OCI-LY7 (cell line): ENCODE results near the gene DNMT3B. TPM values are rescaled to one million over a fixed set of nuclear protein-coding genes. Genes with fewer than 3 reads are reported as not detected.
"Not testable (repeated sequence)": the region's sequence is repeated elsewhere in the genome, so short reads cannot be mapped to it uniquely, and the experiment has no call there.

Experiments used
- BruUV-seq: library from RNA; stranded (reverse); fragments of 400-500 nt; replicated peaks from 2 replicates; lab custom pipeline; 2021; lab: Mats Ljungman, UMichigan
- CTCF ChIA-PET: fragments of 300-600 bp; sonication (Branson Sonifier 250); formaldehyde crosslinking; loops from one replicate; lab custom pipeline; 2022; ENCODE audit warnings: antibody characterized with exemption; ENCODE audit not compliant: unreplicated experiment; lab: Charles Lee
- POLR2A ChIA-PET: fragments of 300-600 bp; sonication (Branson Sonifier 250); formaldehyde crosslinking; loops from one replicate; lab custom pipeline; 2022; ENCODE audit warnings: antibody characterized with exemption; lab: Charles Lee
- DNase-seq: peaks from one replicate; pipeline ENCODE4 v3.0.0-alpha.2; 2015; ENCODE audit warnings: low spot score
- H2AFZ ChIP-seq: fragments of 200-600 bp; sonication (generic), shearing (Covaris generic); 2 replicates; pipeline ENCODE4 v1.6.1; 2014; ENCODE audit warnings: mild to moderate bottlenecking, antibody characterized with exemption, low read length, moderate library complexity
- H3K27ac ChIP-seq: fragments of 200-600 bp; sonication (generic); 2 replicates; pipeline ENCODE4 v1.5.1; 2014; ENCODE audit warnings: mixed run types, low read depth, mild to moderate bottlenecking, moderate library complexity, low read length, inconsistent platforms; ENCODE audit not compliant: poor library complexity, severe bottlenecking
- H3K36me3 ChIP-seq: fragments of 200-600 bp; sonication (generic); 2 replicates; pipeline ENCODE4 v1.6.1; 2014; ENCODE audit warnings: mild to moderate bottlenecking, antibody characterized with exemption, low read length, moderate library complexity, mixed read lengths; ENCODE audit not compliant: insufficient read depth
- H3K4me1 ChIP-seq: fragments of 200-600 bp; sonication (generic); 2 replicates; pipeline ENCODE4 v1.5.1; 2014; ENCODE audit warnings: mild to moderate bottlenecking, low read length; ENCODE audit not compliant: insufficient read depth, poor library complexity, severe bottlenecking
- H3K4me2 ChIP-seq: fragments of 200-600 bp; sonication (generic); 2 replicates; pipeline ENCODE4 v1.6.1; 2014; ENCODE audit warnings: mild to moderate bottlenecking, low read length
- H3K4me3 ChIP-seq: fragments of 200-600 bp; sonication (generic); 2 replicates; pipeline ENCODE4 v1.5.1; 2014; ENCODE audit warnings: mild to moderate bottlenecking, low read depth, low read length; ENCODE audit not compliant: poor library complexity, severe bottlenecking
- H3K79me2 ChIP-seq: fragments of 200-600 bp; sonication (generic); 2 replicates; pipeline ENCODE4 v1.6.1; 2016; ENCODE audit warnings: low read depth, mild to moderate bottlenecking, low read length, moderate library complexity, mixed read lengths; ENCODE audit not compliant: insufficient read depth
- H3K9me2 ChIP-seq: fragments of 200-600 bp; sonication (generic); 2 replicates; pipeline ENCODE4 v1.6.1; 2016; ENCODE audit warnings: mild to moderate bottlenecking, low read length, mixed read lengths; ENCODE audit not compliant: insufficient read depth
- H3K9me3 ChIP-seq: fragments of 200-600 bp; sonication (generic); 2 replicates; pipeline ENCODE4 v1.6.1; 2014; ENCODE audit warnings: mild to moderate bottlenecking, mixed run types, low read length, mixed read lengths
- H4K20me1 ChIP-seq: fragments of 200-600 bp; sonication (generic); 2 replicates; pipeline ENCODE4 v1.6.1; 2014; ENCODE audit warnings: mild to moderate bottlenecking, antibody characterized with exemption, low read length, moderate library complexity, mixed read lengths; ENCODE audit not compliant: insufficient read depth
- CTCF ChIP-seq: fragments of 200-600 bp; sonication (generic); conservative IDR thresholded peaks from 2 replicates; pipeline ENCODE4 v1.5.1; 2014; ENCODE audit warnings: mild to moderate bottlenecking, antibody characterized with exemption, low read length, moderate library complexity, mixed read lengths
- EZH2phosphoT487 ChIP-seq: fragments of 200-600 bp; sonication (generic); IDR thresholded peaks from 2 replicates; pipeline ENCODE4 v1.6.1; 2018; ENCODE audit warnings: low read depth, borderline replicate concordance, mild to moderate bottlenecking, mixed run types, antibody characterized with exemption, low read length, moderate library complexity, mixed read lengths
- intact Hi-C: fragments of 100-400 bp; cut with micrococcal nuclease; formaldehyde crosslinking; loops from one replicate; pipeline ENCODE4 v1.10.0; 2022; ENCODE audit not compliant: unreplicated experiment
- total RNA-seq, 2 experiments: library from RNA; depleted of rRNA in 1 of 2; stranded (reverse); fragments of >200 nt in 1 of 2; shearing (Covaris generic) in 1 of 2; gene quantifications; 2 replicates each; pipeline ENCODE4 v1.2.3, GENCODE V29; 2014 to 2022

DNMT3B gene
- total RNA-seq, 2 experiments from 2014 or later = 12.1 to 13.8 TPM

- Histone ChIP-seq H4K20me1 (no peaks in the 10 kb centered on the region), H3K9me3 (no peaks in the 10 kb centered on the region), H3K4me3 (no peak overlapping the region), H2AFZ (no peak overlapping the region), H3K79me2 (no peaks in the 10 kb centered on the region), H3K9me2 (no peaks in the 10 kb centered on the region), H3K36me3 (peaks cover 23% of the 10 kb centered on the region), H3K4me1 (no peaks in the 10 kb centered on the region), H3K4me2 (no peak overlapping the region), H3K27ac (no peak overlapping the region)
- CTCF ChIA-PET = no interaction called here
- intact Hi-C loops = no loop called here
- POLR2A ChIA-PET = interaction anchor here (1.1 kb wide), 1 partner anchor 12 kb away, joined by 3 read pairs; no protein-coding TSS in a partner anchor
- no TSS peak for BruUV-seq
- DNase-seq = no peak
- TF ChIP-seq CTCF (no peak), EZH2phosphoT487 (no peak)
Observed at GRCh38 chr20:32727683-32728082, 34.5 kb upstream of the DNMT3B start.

GRCh38 chr20:32728435-32728834, 33.8 kb upstream of the DNMT3B start:
- H3K79me2 ChIP-seq, POLR2A ChIA-PET, H3K9me2 ChIP-seq, intact Hi-C loops, H3K27ac ChIP-seq, H3K4me3 ChIP-seq, CTCF ChIA-PET, H2AFZ ChIP-seq, BruUV-seq, H3K4me1 ChIP-seq, H4K20me1 ChIP-seq, H3K9me3 ChIP-seq, H3K4me2 ChIP-seq, DNase-seq: not testable (repeated sequence)
- peaks cover 23% of the 10 kb centered on the region for H3K36me3 ChIP-seq

- H3K36me3 ChIP-seq = peaks cover 23% of the 10 kb centered on the region
- H4K20me1 ChIP-seq, CTCF ChIA-PET, H3K9me2 ChIP-seq, H3K4me1 ChIP-seq, BruUV-seq, H3K27ac ChIP-seq, H3K9me3 ChIP-seq, H3K79me2 ChIP-seq, H3K4me2 ChIP-seq, H2AFZ ChIP-seq, intact Hi-C loops, DNase-seq, H3K4me3 ChIP-seq: not testable (repeated sequence)
- POLR2A ChIA-PET = interaction anchor here (0.6 kb wide), 1 partner anchor 117 kb away, joined by 3 read pairs; no protein-coding TSS in a partner anchor
Observed at GRCh38 chr20:32729334-32729733, 32.9 kb upstream of the DNMT3B start.

- no peak for DNase-seq
- H2AFZ ChIP-seq = no peak overlapping the region
- H3K27ac ChIP-seq = no peak overlapping the region
- POLR2A ChIA-PET = no interaction called here
- H3K36me3 ChIP-seq = peaks cover 10% of the 10 kb centered on the region
- CTCF ChIA-PET = no interaction called here
- no peaks in the 10 kb centered on the region for H3K4me1 ChIP-seq
- H3K9me2 ChIP-seq = no peaks in the 10 kb centered on the region
- intact Hi-C loops = no loop called here
- no TSS peak for BruUV-seq
- H3K79me2 ChIP-seq = no peaks in the 10 kb centered on the region
- H3K4me3 ChIP-seq = no peak overlapping the region
- no peaks in the 10 kb centered on the region for H4K20me1 ChIP-seq
- TF ChIP-seq EZH2phosphoT487 (no peak), CTCF (no peak)
- H3K9me3 ChIP-seq = no peaks in the 10 kb centered on the region
- H3K4me2 ChIP-seq = no peak overlapping the region
Observed at GRCh38 chr20:32731882-32732266, 30.3 kb upstream of the DNMT3B start.
